Nephron progenitor cell (in vitro differentiated cells): ENCODE measurements around the gene MIS12.
A peak's percentile ranks its signal among the peaks of the same experiment; 100 is the strongest.

Experiments
- DNase-seq: peaks from one replicate; pipeline ENCODE4 v3.0.0; 2021
- H3K27ac Mint-ChIP-seq: 2 replicates; pipeline ENCODE4 v1.8.0; 2021; ENCODE audit warnings: mild to moderate bottlenecking, moderate library complexity, mixed read lengths
- H3K27me3 Mint-ChIP-seq: 2 replicates; pipeline ENCODE4 v1.8.0; 2021; ENCODE audit warnings: mild to moderate bottlenecking, low read depth, mixed read lengths; ENCODE audit not compliant: poor library complexity
- H3K36me3 Mint-ChIP-seq: 2 replicates; pipeline ENCODE4 v1.8.0; 2021; ENCODE audit warnings: low read depth, mixed read lengths
- H3K4me1 Mint-ChIP-seq: 2 replicates; pipeline ENCODE4 v1.8.0; 2021; ENCODE audit warnings: mixed read lengths
- H3K4me3 Mint-ChIP-seq: 2 replicates; pipeline ENCODE4 v1.8.0; 2021; ENCODE audit warnings: mild to moderate bottlenecking, moderate library complexity, mixed read lengths
- H3K9me3 Mint-ChIP-seq: 2 replicates; pipeline ENCODE4 v1.8.0; 2021; ENCODE audit warnings: mild to moderate bottlenecking, moderate library complexity, mixed read lengths
- TF ChIP-seq, protein P1 (sequence below): fragments of 200-600 bp; sonication (generic); IDR thresholded peaks from 2 replicates; pipeline ENCODE4 v1.5.0; 2021; ENCODE audit warnings: antibody characterized with exemption

The MIS12 gene

DNA sequence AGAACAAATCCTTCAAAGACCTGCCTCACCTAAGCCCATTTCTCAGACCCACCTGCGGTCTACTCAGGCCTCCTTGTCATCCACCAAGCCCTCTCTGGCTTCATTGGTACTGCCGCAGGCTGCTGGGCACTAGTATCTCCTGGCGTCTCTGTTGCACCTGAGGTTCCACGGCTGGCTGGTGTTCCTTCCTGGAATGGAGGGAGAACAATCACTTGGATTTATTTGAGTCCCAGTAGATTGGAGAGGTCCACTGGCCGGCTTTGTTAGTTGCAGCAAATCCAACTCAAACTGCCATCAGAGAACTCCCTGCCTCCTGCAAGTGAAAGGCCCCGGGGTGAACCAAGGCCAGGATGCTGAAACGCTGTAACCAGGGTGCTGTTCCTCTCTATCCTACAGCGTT is 15.3 kb downstream of the MIS12 start:
- TF ChIP-seq, protein P1, sequence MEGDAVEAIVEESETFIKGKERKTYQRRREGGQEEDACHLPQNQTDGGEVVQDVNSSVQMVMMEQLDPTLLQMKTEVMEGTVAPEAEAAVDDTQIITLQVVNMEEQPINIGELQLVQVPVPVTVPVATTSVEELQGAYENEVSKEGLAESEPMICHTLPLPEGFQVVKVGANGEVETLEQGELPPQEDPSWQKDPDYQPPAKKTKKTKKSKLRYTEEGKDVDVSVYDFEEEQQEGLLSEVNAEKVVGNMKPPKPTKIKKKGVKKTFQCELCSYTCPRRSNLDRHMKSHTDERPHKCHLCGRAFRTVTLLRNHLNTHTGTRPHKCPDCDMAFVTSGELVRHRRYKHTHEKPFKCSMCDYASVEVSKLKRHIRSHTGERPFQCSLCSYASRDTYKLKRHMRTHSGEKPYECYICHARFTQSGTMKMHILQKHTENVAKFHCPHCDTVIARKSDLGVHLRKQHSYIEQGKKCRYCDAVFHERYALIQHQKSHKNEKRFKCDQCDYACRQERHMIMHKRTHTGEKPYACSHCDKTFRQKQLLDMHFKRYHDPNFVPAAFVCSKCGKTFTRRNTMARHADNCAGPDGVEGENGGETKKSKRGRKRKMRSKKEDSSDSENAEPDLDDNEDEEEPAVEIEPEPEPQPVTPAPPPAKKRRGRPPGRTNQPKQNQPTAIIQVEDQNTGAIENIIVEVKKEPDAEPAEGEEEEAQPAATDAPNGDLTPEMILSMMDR = no peak
- no peak for DNase-seq
- H3K27ac Mint-ChIP-seq = no peak overlapping the region
- H3K9me3 Mint-ChIP-seq = peaks cover 9% of the 10 kb centered on the region
- H3K4me3 Mint-ChIP-seq = peak overlapping the region; percentile 73
- peaks cover 14% of the 10 kb centered on the region for H3K36me3 Mint-ChIP-seq
- H3K4me1 Mint-ChIP-seq = peaks cover 35% of the 10 kb centered on the region
- H3K27me3 Mint-ChIP-seq = peaks cover 56% of the 10 kb centered on the region

DNA sequence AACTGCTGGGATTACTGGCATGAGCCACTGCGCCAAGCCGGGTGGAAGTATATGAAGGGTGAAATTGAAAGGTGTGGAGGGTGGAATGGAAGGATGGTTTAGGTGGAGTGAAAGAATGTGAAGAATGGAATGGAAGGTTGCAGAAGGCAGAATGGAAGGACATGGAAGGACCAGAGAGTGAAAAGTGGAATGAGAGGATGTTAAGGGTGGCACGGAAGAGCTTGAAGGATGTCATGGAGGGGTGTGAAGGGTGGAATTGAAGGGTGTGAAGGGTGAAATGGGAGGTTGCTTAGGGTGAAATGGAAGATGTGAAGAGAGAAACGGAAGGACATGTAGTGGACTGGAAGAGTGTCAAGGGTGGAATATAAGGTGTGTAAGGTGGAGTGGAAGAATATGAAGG is 16.2 kb downstream of the MIS12 start:
- peaks cover 48% of the 10 kb centered on the region for H3K27me3 Mint-ChIP-seq
- H3K36me3 Mint-ChIP-seq = peaks cover 14% of the 10 kb centered on the region
- DNase-seq = no peak
- H3K9me3 Mint-ChIP-seq = peaks cover 5% of the 10 kb centered on the region
- no peak overlapping the region for H3K27ac Mint-ChIP-seq
- no peak overlapping the region for H3K4me3 Mint-ChIP-seq
- TF ChIP-seq, protein P1 = no peak
- H3K4me1 Mint-ChIP-seq = peaks cover 35% of the 10 kb centered on the region

DNA sequence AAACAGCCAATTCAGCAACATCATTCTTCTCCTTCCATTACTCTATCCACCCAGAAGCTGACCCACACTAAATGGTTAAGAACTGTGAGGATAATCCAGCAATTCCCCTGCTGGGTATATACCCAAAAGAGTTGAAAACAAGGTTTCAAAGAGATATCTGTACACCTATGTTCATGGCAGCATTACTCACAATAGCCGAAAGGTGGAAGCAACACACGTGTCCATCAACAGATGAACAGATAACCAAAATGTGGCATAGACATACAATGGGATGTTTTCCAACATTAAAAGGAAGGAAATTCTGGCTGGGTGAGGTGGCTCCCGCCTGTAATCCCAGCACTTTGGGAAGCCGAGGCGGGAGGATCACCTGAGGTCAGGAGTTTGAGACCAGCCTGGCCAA is 19.9 kb downstream of the MIS12 start:
- Mint-ChIP-seq H3K4me3 (no peak overlapping the region), H3K9me3 (no peaks in the 10 kb centered on the region), H3K27me3 (peaks cover 22% of the 10 kb centered on the region), H3K4me1 (peaks cover 38% of the 10 kb centered on the region), H3K36me3 (no peaks in the 10 kb centered on the region), H3K27ac (no peak overlapping the region)
- TF ChIP-seq, protein P1 = no peak
- no peak for DNase-seq

DNA sequence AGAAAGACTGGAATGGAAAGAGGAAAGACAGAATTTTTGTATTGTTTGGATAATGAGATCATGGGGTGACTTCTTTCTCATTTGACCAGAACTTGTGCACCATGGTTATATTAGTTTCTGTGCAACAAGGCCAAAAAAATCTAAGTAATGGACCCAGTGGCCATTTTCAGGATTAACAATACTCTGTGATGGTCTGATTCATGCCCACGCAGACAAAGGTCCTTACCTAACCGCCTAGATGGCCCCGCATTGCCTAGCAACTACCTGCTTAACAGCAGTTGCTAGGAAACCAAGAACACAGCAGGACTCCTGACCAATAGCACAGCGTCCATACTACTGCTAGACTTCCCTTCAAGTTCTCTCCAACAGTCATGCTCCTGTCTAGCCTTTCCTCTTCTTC is 22.4 kb downstream of the MIS12 start:
- H3K36me3 Mint-ChIP-seq = no peaks in the 10 kb centered on the region
- TF ChIP-seq, protein P1 = no peak
- peaks cover 37% of the 10 kb centered on the region for H3K4me1 Mint-ChIP-seq
- no peak for DNase-seq
- no peaks in the 10 kb centered on the region for H3K9me3 Mint-ChIP-seq
- H3K27ac Mint-ChIP-seq = no peak overlapping the region
- no peak overlapping the region for H3K4me3 Mint-ChIP-seq
- H3K27me3 Mint-ChIP-seq = peaks cover 14% of the 10 kb centered on the region

DNA sequence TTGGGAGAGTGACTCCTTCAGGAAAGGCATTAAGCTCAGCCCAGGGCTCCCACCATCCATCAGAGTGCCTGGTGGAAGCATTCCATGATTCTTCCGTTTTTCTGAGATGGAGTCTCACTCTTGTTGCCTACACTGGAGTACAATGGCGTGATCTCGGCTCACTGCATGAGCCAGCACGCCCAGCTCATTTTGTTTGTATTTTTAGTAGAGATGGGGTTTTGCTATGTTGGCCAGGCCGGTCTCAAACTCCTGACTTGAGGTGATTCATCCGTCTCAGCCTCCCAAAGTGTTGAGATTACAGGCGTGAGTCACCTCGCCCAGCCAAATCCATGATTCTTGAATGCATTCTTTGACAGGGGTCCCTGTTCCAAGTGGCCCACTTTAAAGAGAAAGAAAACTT is 23.1 kb downstream of the MIS12 start:
- H3K27me3 Mint-ChIP-seq = peaks cover 7% of the 10 kb centered on the region
- DNase-seq = no peak
- no peaks in the 10 kb centered on the region for H3K9me3 Mint-ChIP-seq
- H3K27ac Mint-ChIP-seq = no peak overlapping the region
- peaks cover 36% of the 10 kb centered on the region for H3K4me1 Mint-ChIP-seq
- H3K36me3 Mint-ChIP-seq = no peaks in the 10 kb centered on the region
- TF ChIP-seq, protein P1 = no peak
- H3K4me3 Mint-ChIP-seq = no peak overlapping the region

DNA sequence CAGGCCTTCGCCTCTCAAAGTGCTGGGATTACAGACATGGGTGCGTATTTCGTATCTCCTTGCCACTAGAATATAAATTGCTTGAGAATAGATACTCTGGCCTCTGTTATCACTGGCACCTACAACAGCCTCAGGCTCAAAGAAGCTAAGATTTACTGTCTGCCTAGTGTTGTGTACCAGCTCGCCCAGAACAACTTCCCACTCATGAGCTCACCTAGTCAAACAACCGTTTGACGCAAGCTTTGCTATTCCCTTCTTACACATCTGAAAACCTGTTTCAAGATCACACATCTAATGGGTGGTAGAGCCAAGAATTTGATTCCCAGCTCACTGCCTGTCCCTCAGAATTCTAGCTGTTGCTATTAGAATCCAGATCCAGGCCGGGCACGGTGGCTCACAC is 24.4 kb downstream of the MIS12 start:
- DNase-seq = no peak
- Mint-ChIP-seq H3K4me3 (no peak overlapping the region), H3K4me1 (peaks cover 24% of the 10 kb centered on the region), H3K36me3 (no peaks in the 10 kb centered on the region), H3K9me3 (no peaks in the 10 kb centered on the region), H3K27me3 (peaks cover 8% of the 10 kb centered on the region), H3K27ac (no peak overlapping the region)
- TF ChIP-seq, protein P1 = no peak
